NCI-H345 treated with DMSO at 0.1 percent for 48 hours (cell line): ENCODE data around the gene SPACDR.

Source experiments
- DNase-seq: peaks from one replicate; lab custom pipeline; 2025; ENCODE audit not compliant: unreplicated experiment; lab: John Stamatoyannopoulos, UW

The SPACDR gene

GRCh38 chr7:100485471-100485876 lies 21.4 kb upstream of the SPACDR start:
- DNase-seq: no peak

GRCh38 chr7:100484673-100485045 lies 20.6 kb upstream of the SPACDR start:
- no peak for DNase-seq

- DNase-seq: peak; percentile 42
These were observed 19.9 kb upstream of the SPACDR start, which contains the start of gene NYAP1 for GRCh38 chr7:100483722-100484672. Gene NYAP1 (plus strand): TSS chr7:100483927. CDS start chr7:100485312, 1,385 bp downstream.

GRCh38 chr7:100483090-100483721 lies 19.1 kb upstream of the SPACDR start:
- peak; percentile 34 for DNase-seq

GRCh38 chr7:100482728-100483089 lies 18.6 kb upstream of the SPACDR start:
- DNase-seq: no peak

GRCh38 chr7:100481466-100481865 lies 17.4 kb upstream of the SPACDR start:
- DNase-seq: no peak

- peak; percentile 27 for DNase-seq
These were observed 15.0 kb upstream of the SPACDR start, which contains the start of gene TSC22D4 for GRCh38 chr7:100478958-100479660. Gene TSC22D4 (minus strand): TSS chr7:100479214. CDS start chr7:100478038, 1,176 bp downstream.

- no peak for DNase-seq
These were observed 13.8 kb upstream of the SPACDR start for GRCh38 chr7:100477871-100478267.

- no peak for DNase-seq
These were observed 13.1 kb upstream of the SPACDR start for GRCh38 chr7:100476903-100477870.

- no peak for DNase-seq
These were observed 12.2 kb upstream of the SPACDR start for GRCh38 chr7:100476101-100476780.

- DNase-seq: no peak
These were observed 11.5 kb upstream of the SPACDR start for GRCh38 chr7:100475549-100475948.

- no peak for DNase-seq
These were observed 8.9 kb upstream of the SPACDR start for GRCh38 chr7:100472854-100473499.

GRCh38 chr7:100472121-100472851 lies 8.2 kb upstream of the SPACDR start:
- DNase-seq: no peak

- no peak for DNase-seq
These were observed 7.0 kb upstream of the SPACDR start for GRCh38 chr7:100471021-100471420.

- DNase-seq: peak; percentile 40
These were observed 5.4 kb upstream of the SPACDR start for GRCh38 chr7:100469227-100470044.

- DNase-seq: no peak
These were observed 3.7 kb upstream of the SPACDR start for GRCh38 chr7:100467638-100468373.
